Skeletal muscle satellite cell (primary cell): ENCODE data around the gene SLC22A16.
"Not testable (repeated sequence)": the region's sequence is repeated elsewhere in the genome, so short reads cannot be mapped to it uniquely, and the experiment has no call there.

ENCODE experiments used
- H3K27me3 ChIP-seq: 2 replicates; pipeline ENCODE4 v1.7.0; 2013; ENCODE audit warnings: low read length; ENCODE audit not compliant: control insufficient read depth, insufficient read depth
- H3K36me3 ChIP-seq: 2 replicates; pipeline ENCODE4 v1.7.0; 2013; ENCODE audit warnings: mild to moderate bottlenecking, control low read depth, low read length; ENCODE audit not compliant: insufficient read depth
- H3K4me1 ChIP-seq: 2 replicates; pipeline ENCODE4 v1.7.0; 2013; ENCODE audit warnings: low read length; ENCODE audit not compliant: control insufficient read depth, insufficient read depth
- H3K4me2 ChIP-seq: 2 replicates; pipeline ENCODE4 v1.7.0; 2013; ENCODE audit warnings: mild to moderate bottlenecking, low read length
- H3K4me3 ChIP-seq: 2 replicates; pipeline ENCODE4 v1.7.0; 2013; ENCODE audit warnings: low read length
- H3K9ac ChIP-seq: 2 replicates; pipeline ENCODE4 v1.7.0; 2013; ENCODE audit warnings: mild to moderate bottlenecking, low read depth, low read length, moderate library complexity
- H3K9me3 ChIP-seq: replicated peaks from 2 replicates; pipeline ENCODE4 v1.7.0; 2013; ENCODE audit warnings: mild to moderate bottlenecking, control low read depth, low read length

The SLC22A16 gene

GRCh38 chr6:110467566-110468140, 8.8 kb downstream of the SLC22A16 start:
- H3K27me3 ChIP-seq = peaks cover 73% of the 10 kb centered on the region
- no peaks in the 10 kb centered on the region for H3K36me3 ChIP-seq
- no peaks in the 10 kb centered on the region for H3K9me3 ChIP-seq
- no peaks in the 10 kb centered on the region for H3K4me1 ChIP-seq
- no peak overlapping the region for H3K4me2 ChIP-seq
- no peak overlapping the region for H3K4me3 ChIP-seq
- H3K9ac ChIP-seq = no peak overlapping the region

GRCh38 chr6:110462884-110463481, 13.4 kb downstream of the SLC22A16 start:
- no peak overlapping the region for H3K4me2 ChIP-seq

GRCh38 chr6:110461376-110461775, 15.0 kb downstream of the SLC22A16 start:
- Histone ChIP-seq H3K4me2 (no peak overlapping the region), H3K4me1 (no peaks in the 10 kb centered on the region), H3K27me3 (peaks cover 32% of the 10 kb centered on the region), H3K36me3 (no peaks in the 10 kb centered on the region), H3K9ac (no peak overlapping the region), H3K9me3 (no peaks in the 10 kb centered on the region), H3K4me3 (no peak overlapping the region)

More at GRCh38 chr6:110462884-110463481, 13.4 kb downstream of the SLC22A16 start:
- no peak overlapping the region for H3K4me3 ChIP-seq
- no peaks in the 10 kb centered on the region for H3K4me1 ChIP-seq
- H3K27me3 ChIP-seq = peaks cover 47% of the 10 kb centered on the region
- H3K9me3 ChIP-seq = no peaks in the 10 kb centered on the region
- no peaks in the 10 kb centered on the region for H3K36me3 ChIP-seq
- no peak overlapping the region for H3K9ac ChIP-seq

GRCh38 chr6:110459137-110459536, 17.3 kb downstream of the SLC22A16 start:
- H3K9me3 ChIP-seq = no peaks in the 10 kb centered on the region
- H3K4me1 ChIP-seq = no peaks in the 10 kb centered on the region
- H3K9ac ChIP-seq = no peak overlapping the region
- H3K4me2 ChIP-seq = no peak overlapping the region
- H3K36me3 ChIP-seq = no peaks in the 10 kb centered on the region
- peaks cover 23% of the 10 kb centered on the region for H3K27me3 ChIP-seq
- H3K4me3 ChIP-seq = no peak overlapping the region

GRCh38 chr6:110458476-110458875, 17.9 kb downstream of the SLC22A16 start:
- no peaks in the 10 kb centered on the region for H3K4me1 ChIP-seq
- H3K9me3 ChIP-seq = no peaks in the 10 kb centered on the region
- no peak overlapping the region for H3K4me2 ChIP-seq
- H3K9ac ChIP-seq = no peak overlapping the region
- H3K36me3 ChIP-seq = no peaks in the 10 kb centered on the region
- H3K4me3 ChIP-seq = no peak overlapping the region
- H3K27me3 ChIP-seq = peaks cover 17% of the 10 kb centered on the region

- H3K4me3 ChIP-seq, H3K4me2 ChIP-seq, H3K9me3 ChIP-seq, H3K36me3 ChIP-seq, H3K4me1 ChIP-seq, H3K9ac ChIP-seq: not testable (repeated sequence)
- H3K27me3 ChIP-seq = peaks cover 16% of the 10 kb centered on the region
These were observed 18.7 kb downstream of the SLC22A16 start for GRCh38 chr6:110457567-110458175.

DNA sequence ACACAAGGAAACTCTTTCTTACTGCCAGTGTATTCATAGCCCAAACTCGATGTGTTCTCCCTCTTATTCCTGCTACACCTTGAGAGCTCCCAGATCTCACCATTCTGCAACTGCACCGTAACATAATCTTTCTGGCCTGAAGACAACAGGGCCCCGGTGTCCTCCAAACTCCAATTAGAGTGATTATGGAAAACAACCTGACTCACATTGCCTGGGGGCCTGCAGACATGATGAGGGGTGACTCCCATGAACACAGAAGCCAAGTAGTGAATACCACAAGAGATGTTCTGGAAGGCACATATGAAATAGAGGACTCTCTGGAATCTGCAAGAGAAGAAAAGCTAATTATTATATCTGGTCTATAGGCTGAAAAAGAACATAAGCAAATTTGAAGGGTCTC, 19.7 kb downstream of the SLC22A16 start:
- Histone ChIP-seq H3K4me3 (no peak overlapping the region), H3K9me3 (no peaks in the 10 kb centered on the region), H3K36me3 (no peaks in the 10 kb centered on the region), H3K9ac (no peak overlapping the region), H3K27me3 (peaks cover 16% of the 10 kb centered on the region), H3K4me1 (no peaks in the 10 kb centered on the region), H3K4me2 (no peak overlapping the region)

DNA sequence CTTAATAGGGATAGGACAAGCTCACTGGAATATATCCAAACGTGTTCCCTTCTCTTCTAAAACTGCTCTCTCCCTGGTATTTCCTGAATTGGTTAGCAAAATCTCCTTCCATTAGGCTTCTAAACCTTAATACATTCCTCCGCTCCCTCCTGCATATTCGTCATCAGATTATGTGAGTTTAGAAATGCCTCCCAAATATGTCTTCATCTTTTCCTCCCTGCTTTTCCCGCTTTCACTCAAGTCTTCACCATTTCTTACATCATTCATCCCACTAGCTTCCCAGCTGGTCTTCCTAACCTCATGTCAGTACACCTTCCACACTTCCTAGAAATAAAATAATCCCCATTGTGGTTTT, 26.9 kb downstream of the SLC22A16 start:
- no peak overlapping the region for H3K4me3 ChIP-seq
- H3K4me2 ChIP-seq = no peak overlapping the region
- H3K4me1 ChIP-seq = no peaks in the 10 kb centered on the region
- H3K27me3 ChIP-seq = peaks cover 28% of the 10 kb centered on the region
- H3K9me3 ChIP-seq = no peaks in the 10 kb centered on the region
- no peaks in the 10 kb centered on the region for H3K36me3 ChIP-seq
- no peak overlapping the region for H3K9ac ChIP-seq

GRCh38 chr6:110448846-110449540, 27.4 kb downstream of the SLC22A16 start:
- Histone ChIP-seq H3K4me2 (no peak overlapping the region), H3K4me1 (no peaks in the 10 kb centered on the region), H3K27me3 (peaks cover 28% of the 10 kb centered on the region), H3K9me3 (no peaks in the 10 kb centered on the region), H3K9ac (no peak overlapping the region), H3K4me3 (no peak overlapping the region), H3K36me3 (no peaks in the 10 kb centered on the region)

GRCh38 chr6:110447761-110448160, 28.7 kb downstream of the SLC22A16 start:
- Histone ChIP-seq H3K4me1 (no peaks in the 10 kb centered on the region), H3K9me3 (no peaks in the 10 kb centered on the region), H3K4me3 (no peak overlapping the region), H3K27me3 (peaks cover 39% of the 10 kb centered on the region), H3K4me2 (no peak overlapping the region), H3K9ac (no peak overlapping the region), H3K36me3 (no peaks in the 10 kb centered on the region)

GRCh38 chr6:110446405-110446804, 30.0 kb downstream of the SLC22A16 start:
- Histone ChIP-seq H3K4me2 (no peak overlapping the region), H3K9ac (no peak overlapping the region), H3K27me3 (peaks cover 51% of the 10 kb centered on the region), H3K36me3 (no peaks in the 10 kb centered on the region), H3K4me3 (no peak overlapping the region), H3K4me1 (no peaks in the 10 kb centered on the region), H3K9me3 (no peaks in the 10 kb centered on the region)
